Endothelial cell of umbilical vein (primary cell): Measurements from ENCODE around the gene HFE. TPM values are rescaled to one million over a fixed set of nuclear protein-coding genes. Genes with fewer than 3 reads are reported as not detected.

ENCODE experiments used
- BruUV-seq: library from RNA; stranded (reverse); fragments of 400-500 nt; replicated peaks from 2 replicates; lab custom pipeline; 2021; lab: Mats Ljungman, UMichigan
- CTCF ChIA-PET: fragments of 300-600, 350-600 bp; sonication (Branson Sonifier 250); formaldehyde crosslinking; loops from one replicate; lab custom pipeline; 2021; ENCODE audit warnings: antibody characterized with exemption, inconsistent platforms; lab: Charles Lee
- POLR2A ChIA-PET: fragments of 300-600, 350-600 bp; sonication (Branson Sonifier 250); formaldehyde crosslinking; loops from one replicate; lab custom pipeline; 2021; ENCODE audit warnings: antibody characterized with exemption, inconsistent platforms; lab: Charles Lee
- DNase-seq: peaks from one replicate; pipeline ENCODE4 v3.0.0-alpha.2; 2011; ENCODE audit warnings: low read depth, low spot score
- FAIRE-seq: peaks from 2 replicates; lab custom pipeline; 2011; peaks lifted over from hg19 to GRCh38; lab: Jason Lieb, UNC
- H2AFZ ChIP-seq: 2 replicates; pipeline ENCODE4 v1.6.0; 2012; ENCODE audit warnings: low read depth, low read length, control low read depth, inconsistent platforms
- H3K27ac ChIP-seq: 2 replicates; pipeline ENCODE4 v1.5.1; 2011; ENCODE audit warnings: low read depth, mild to moderate bottlenecking, control low read depth, low read length, moderate library complexity; ENCODE audit not compliant: insufficient read depth
- H3K27me3 ChIP-seq, 2 experiments: 2 replicates each; pipeline versions ENCODE4 v1.6.0 to v1.6.1; 2011; ENCODE audit warnings: low read length in 2 of 2, mixed read lengths in 1 of 2; ENCODE audit not compliant: control insufficient read depth in 2 of 2, insufficient read depth in 2 of 2
- H3K36me3 ChIP-seq, 2 experiments: 2 replicates in 1 of 2; 3 replicates in 1 of 2; pipeline ENCODE4 v1.5.1; 2011; ENCODE audit warnings: low read length in 2 of 2, mild to moderate bottlenecking in 1 of 2, moderate library complexity in 1 of 2; ENCODE audit not compliant: control insufficient read depth in 2 of 2, insufficient read depth in 2 of 2; ENCODE audit errors: extremely low read depth in 1 of 2
- H3K4me1 ChIP-seq: 3 replicates; pipeline ENCODE4 v1.5.1; 2011; ENCODE audit warnings: mild to moderate bottlenecking, low read length; ENCODE audit not compliant: control insufficient read depth, insufficient read depth; ENCODE audit errors: extremely low read depth
- H3K4me2 ChIP-seq: 2 replicates; pipeline ENCODE4 v1.6.1; 2011; ENCODE audit warnings: low read length, control low read depth, mixed read lengths; ENCODE audit not compliant: insufficient read depth
- H3K4me3 ChIP-seq, 3 experiments: fragments of 200-600 bp in 1 of 3; sonication (generic), shearing (Covaris generic) in 1 of 3; replicated peaks in 1 of 3; 2 replicates each; pipeline ENCODE4 v1.5.1; 2011 to 2016; ENCODE audit warnings: control low read depth in 3 of 3, low read length in 3 of 3, mild to moderate bottlenecking in 2 of 3, inconsistent platforms in 1 of 3, low read depth in 1 of 3, moderate library complexity in 1 of 3; ENCODE audit not compliant: insufficient read depth in 1 of 3
- H3K79me2 ChIP-seq: 2 replicates; pipeline ENCODE4 v1.6.0; 2012; ENCODE audit warnings: low read length, inconsistent platforms; ENCODE audit not compliant: control insufficient read depth, insufficient read depth
- H3K9ac ChIP-seq: replicated peaks from 2 replicates; pipeline ENCODE3; 2011; ENCODE audit warnings: low read length, control low read depth; ENCODE audit not compliant: insufficient read depth; ENCODE audit errors: extremely low read depth
- H3K9me1 ChIP-seq: replicated peaks from 3 replicates; pipeline ENCODE4 v1.6.0; 2011; ENCODE audit warnings: mild to moderate bottlenecking, low read length; ENCODE audit not compliant: control insufficient read depth, insufficient read depth; ENCODE audit errors: extremely low read depth
- H3K9me3 ChIP-seq: replicated peaks from 2 replicates; pipeline ENCODE4 v1.5.1; 2012; ENCODE audit warnings: low read length, inconsistent platforms; ENCODE audit not compliant: control insufficient read depth, insufficient read depth
- H4K20me1 ChIP-seq: replicated peaks from 2 replicates; pipeline ENCODE3; 2011; ENCODE audit warnings: mild to moderate bottlenecking, low read length; ENCODE audit not compliant: control insufficient read depth, insufficient read depth; ENCODE audit errors: extremely low read depth
- CTCF ChIP-seq, 2 donors: IDR thresholded peaks; 1 replicate in 1 of 2; 2 replicates in 1 of 2; pipeline ENCODE4 v1.5.1; 2011; ENCODE audit warnings: low read length in 2 of 2, mild to moderate bottlenecking in 2 of 2, moderate library complexity in 2 of 2, control low read depth in 1 of 2, inconsistent platforms in 1 of 2, low read depth in 1 of 2; ENCODE audit not compliant: insufficient read depth in 1 of 2; ENCODE audit errors: extremely low read depth in 1 of 2
- EZH2 ChIP-seq: IDR thresholded peaks from 2 replicates; pipeline ENCODE4 v1.6.1; 2012; ENCODE audit warnings: borderline replicate concordance, low read depth, mild to moderate bottlenecking, moderate library complexity, low read length, inconsistent platforms; ENCODE audit not compliant: severe bottlenecking
- FOS ChIP-seq: IDR thresholded peaks from 2 replicates; pipeline ENCODE4 v1.6.1; 2011; ENCODE audit warnings: mild to moderate bottlenecking, low read length, moderate library complexity, borderline replicate concordance; ENCODE audit not compliant: insufficient read depth
- GATA2 ChIP-seq: IDR thresholded peaks from 2 replicates; pipeline ENCODE4 v1.7.0; 2011; ENCODE audit warnings: low read depth, mild to moderate bottlenecking, moderate library complexity, mixed read lengths, low read length; ENCODE audit not compliant: insufficient read length, insufficient read depth
- JUN ChIP-seq: IDR thresholded peaks from 2 replicates; pipeline ENCODE4 v1.6.1; 2011; ENCODE audit warnings: borderline replicate concordance, low read depth; ENCODE audit not compliant: insufficient read length, insufficient read depth
- MAX ChIP-seq: IDR thresholded peaks from 2 replicates; pipeline ENCODE4 v1.6.1; 2011; ENCODE audit not compliant: insufficient read depth, insufficient read length
- MYC ChIP-seq: IDR thresholded peaks from one replicate; pipeline ENCODE4 v1.6.1; 2011; ENCODE audit warnings: mild to moderate bottlenecking, low read depth, low read length
- POLR2A ChIP-seq: IDR thresholded peaks from 2 replicates; pipeline ENCODE4 v1.6.1; 2012; ENCODE audit warnings: low read depth, mild to moderate bottlenecking, control low read depth, low read length
- POLR2AphosphoS5 ChIP-seq: IDR thresholded peaks from 2 replicates; pipeline ENCODE4 v1.6.1; 2012; ENCODE audit warnings: low read depth, mild to moderate bottlenecking, control low read depth, low read length, moderate library complexity; ENCODE audit not compliant: insufficient read depth
- dilution Hi-C: fragments of 300-500 bp; cut with MboI; formaldehyde crosslinking; loops from one replicate; pipeline ENCODE4 v1.15.0; 2019; ENCODE audit warnings: low sequenced_read_pairs; ENCODE audit not compliant: extremely low pct_ligation_motif_present
- intact Hi-C: fragments of 100-400 bp; cut with micrococcal nuclease; formaldehyde crosslinking; loops from one replicate; pipeline ENCODE4 v1.10.0; 2022
- polyA plus RNA-seq, 4 experiments: library from polyadenylated mRNA; depleted of rRNA in 3 of 4; stranded (reverse) in 3 of 4; unstranded in 1 of 4; fragments of >200 nt; gene quantifications; 2 replicates each; pipeline versions ENCODE4 v1.2.1 to v1.2.3, GENCODE V29; 2011 to 2012; ENCODE audit warnings: missing spikeins in 1 of 4
- total RNA-seq: library from RNA; stranded (reverse); gene quantifications from 2 replicates; pipeline ENCODE4 v1.2.3, GENCODE V29; 2021

HFE gene
- total and polyA plus RNA-seq, 2 donors (not counting 3 experiments of a cell fraction or from before 2014, with no cell fraction given): 6.3 to 8.1 TPM

GRCh38 chr6:26105109-26105730, 18.0 kb downstream of the HFE start:
- intact Hi-C loops (no loop called here), dilution Hi-C loops (no loop called here)
- DNase-seq: no peak
- ChIA-PET CTCF (interaction anchor here (1.7 to 1.9 kb wide), 2 partner anchors 9 to 15 kb away, joined by 4 to 7 read pairs; no protein-coding TSS in a partner anchor), POLR2A (interaction anchor here (2.0 to 3.0 kb wide), 2 partner anchors 18 to 21 kb away, joined by 8 to 44 read pairs; a partner anchor contains a TSS)
- Histone ChIP-seq H3K4me2 (no peak overlapping the region), H3K4me1 (peaks cover 18% of the 10 kb centered on the region), H3K4me3 (no peak overlapping the region), H3K9ac (no peak overlapping the region), H3K27me3 (peaks cover 0 to 4% of the 10 kb centered on the region in 2 experiments), H4K20me1 (no peaks in the 10 kb centered on the region), H3K9me1 (no peaks in the 10 kb centered on the region), H3K27ac (no peak overlapping the region), H3K9me3 (no peaks in the 10 kb centered on the region), H3K79me2 (no peaks in the 10 kb centered on the region), H2AFZ (no peak overlapping the region), H3K36me3 (no peaks in the 10 kb centered on the region)
- no peak for FAIRE-seq
- TF ChIP-seq JUN: no peak
- TF ChIP-seq GATA2: no peak
- no peak for TF ChIP-seq MAX
- TF ChIP-seq POLR2A: no peak
- TF ChIP-seq FOS: no peak
- no peak for TF ChIP-seq POLR2AphosphoS5
- no peak for TF ChIP-seq EZH2
- TF ChIP-seq CTCF (IDR thresholded peaks at IDR 0.05; ENCODE audit: extremely low read depth in 1 of 2, insufficient read depth in 1 of 2, low read depth in 1 of 2, low read length in 2 of 2): no peak
- TF ChIP-seq MYC: no peak
- no TSS peak for BruUV-seq
